HFFc6 (cell line): ENCODE measurements around the gene COQ7. TPM values are rescaled to one million over a fixed set of nuclear protein-coding genes. Genes with fewer than 3 reads are reported as not detected.

Experiments
- DNase-seq: peaks from one replicate; pipeline ENCODE4 v3.0.0-alpha.2; 2018
- H3K27ac Mint-ChIP-seq: 2 replicates; pipeline ENCODE4 v1.8.0; 2020; ENCODE audit warnings: mild to moderate bottlenecking, mixed read lengths
- H3K27me3 Mint-ChIP-seq: 2 replicates; pipeline ENCODE4 v1.8.0; 2021; ENCODE audit warnings: mild to moderate bottlenecking, moderate library complexity, mixed read lengths; ENCODE audit not compliant: insufficient read depth
- H3K36me3 Mint-ChIP-seq: 2 replicates; pipeline ENCODE4 v1.8.0; 2021; ENCODE audit warnings: low read depth, mixed read lengths
- H3K4me1 Mint-ChIP-seq: 2 replicates; pipeline ENCODE4 v1.8.0; 2020; ENCODE audit warnings: low read depth, mixed read lengths
- H3K4me3 Mint-ChIP-seq: 2 replicates; pipeline ENCODE4 v1.8.0; 2020; ENCODE audit warnings: mild to moderate bottlenecking, moderate library complexity, mixed read lengths
- H3K9me3 Mint-ChIP-seq: 2 replicates; pipeline ENCODE4 v1.8.0; 2020; ENCODE audit warnings: mild to moderate bottlenecking, mixed read lengths
- CTCF ChIP-seq: fragments of 200-600 bp; sonication (generic); IDR thresholded peaks from 2 replicates; pipeline ENCODE4 v1.5.0; 2021; ENCODE audit warnings: antibody characterized with exemption, mild to moderate bottlenecking
- total RNA-seq, 6 experiments: library from RNA; stranded (reverse); fragmentation: NEBNext Ultra II Directional; extraction: Animal tissue kit (Norgen Biotek cat#: 25700); gene quantifications; 2 replicates in 1 of 6; 3 replicates in 5 of 6; pipeline ENCODE4 v1.2.3, GENCODE V29; 2021

The COQ7 gene
- total RNA-seq, 6 experiments from 2014 or later: 15.1 to 19.1 (median 16.8) TPM

GRCh38 chr16:19126300-19126699, 58.9 kb downstream of the COQ7 start:
- DNase-seq: no peak
- TF ChIP-seq CTCF: no peak
- peaks cover 26% of the 10 kb centered on the region for H3K4me1 Mint-ChIP-seq
- H3K27me3 Mint-ChIP-seq: no peaks in the 10 kb centered on the region; the same call in 1 of the 2 replicates
- H3K4me3 Mint-ChIP-seq: no peak overlapping the region
- H3K27ac Mint-ChIP-seq: no peak overlapping the region
- H3K9me3 Mint-ChIP-seq: peaks cover 4% of the 10 kb centered on the region
- peaks cover 29% of the 10 kb centered on the region for H3K36me3 Mint-ChIP-seq

GRCh38 chr16:19127205-19127604, 59.8 kb downstream of the COQ7 start:
- no peaks in the 10 kb centered on the region; the same call in 1 of the 2 replicates for H3K27me3 Mint-ChIP-seq
- no peak for DNase-seq
- peaks cover 21% of the 10 kb centered on the region for H3K36me3 Mint-ChIP-seq
- TF ChIP-seq CTCF: no peak
- H3K4me3 Mint-ChIP-seq: no peak overlapping the region
- no peak overlapping the region for H3K27ac Mint-ChIP-seq
- peaks cover 26% of the 10 kb centered on the region for H3K4me1 Mint-ChIP-seq
- peaks cover 4% of the 10 kb centered on the region for H3K9me3 Mint-ChIP-seq

GRCh38 chr16:19127674-19128131, 60.3 kb downstream of the COQ7 start:
- Mint-ChIP-seq H3K27me3 (no peaks in the 10 kb centered on the region), H3K27ac (no peak overlapping the region), H3K4me1 (peaks cover 26% of the 10 kb centered on the region), H3K36me3 (peaks cover 17% of the 10 kb centered on the region), H3K4me3 (no peak overlapping the region), H3K9me3 (peaks cover 4% of the 10 kb centered on the region)
- no peak for DNase-seq
- TF ChIP-seq CTCF: no peak

- H3K27me3 Mint-ChIP-seq: no peaks in the 10 kb centered on the region
- no peak overlapping the region for H3K27ac Mint-ChIP-seq
- peaks cover 4% of the 10 kb centered on the region for H3K9me3 Mint-ChIP-seq
- H3K4me3 Mint-ChIP-seq: no peak overlapping the region
- no peak for TF ChIP-seq CTCF
- H3K4me1 Mint-ChIP-seq: peaks cover 26% of the 10 kb centered on the region
- peaks cover 12% of the 10 kb centered on the region for H3K36me3 Mint-ChIP-seq
- DNase-seq: no peak
These were observed 61.2 kb downstream of the COQ7 start for GRCh38 chr16:19128454-19129200.

Other genes with a start within 250 kb of the COQ7 start
- 10 to 100 TPM; 31.3 to 43.0 (median 35.4) TPM for gene SMG1, start 141.2 kb upstream of the COQ7 start, total RNA-seq
- gene TMC7, start 83.7 kb upstream of the COQ7 start, total RNA-seq: 1 to 10 TPM in 1 of 6 experiments, under 1 TPM in 5; 0.35 to 1.1 (median 0.58) TPM
- gene ITPRIPL2, start 46.4 kb downstream of the COQ7 start, total RNA-seq: 10 to 100 TPM; 36.3 to 56.9 (median 43.1) TPM
- not detected for gene SYT17, start 100.6 kb downstream of the COQ7 start, total RNA-seq
- gene CLEC19A, start 218.1 kb downstream of the COQ7 start, total RNA-seq: not detected